ENCODE data around the gene PGM2.

Gene PGM2

GRCh38 chr4:37902212-37902611, 75.7 kb downstream of the PGM2 start:
- no peak overlapping the region for H3K4me3 ChIP-seq (ENCODE audit: control insufficient read depth in 1 of 7, extremely low read depth in 1 of 7, insufficient read depth in 4 of 7, low read depth in 2 of 7, low read length in 6 of 7)
- peaks cover 0 to 4% (median under 1%) of the 10 kb centered on the region in 4 experiments for H3K36me3 ChIP-seq (ENCODE audit: control insufficient read depth in 4 of 4, insufficient read depth in 4 of 4, low read length in 3 of 4)
- DNase-seq: no peak
- no peaks in the 10 kb centered on the region for H3K27me3 ChIP-seq (replicated peaks in 2 of 5; ENCODE audit: control insufficient read depth in 4 of 5, insufficient read depth in 5 of 5, low read length in 4 of 5)
- ChIA-PET POLR2A (no interaction called here), CTCF (interaction anchor here (1.1 kb wide), 1 partner anchor 11 kb away, joined by 3 read pairs; no protein-coding TSS in a partner anchor)
- H3K4me1 ChIP-seq (ENCODE audit: control extremely low read depth in 1 of 4, control insufficient read depth in 4 of 4, insufficient read depth in 4 of 4, low read length in 3 of 4): peaks cover 0 to 2% (median under 1%) of the 10 kb centered on the region in 4 experiments
- no peaks in the 10 kb centered on the region for H3K9me3 ChIP-seq (ENCODE audit: control extremely low read depth in 1 of 5, control insufficient read depth in 4 of 5, insufficient read depth in 2 of 5, low read depth in 1 of 5, low read length in 4 of 5)
- WGBS (ENCODE audit: insufficient coverage): 91% methylated on average over 7 of the region's 7 CpGs
- H3K27ac ChIP-seq (ENCODE audit: insufficient read depth in 1 of 2, low read depth in 1 of 2, low read length in 2 of 2, poor library complexity in 1 of 2, severe bottlenecking in 2 of 2): no peak overlapping the region

DNA sequence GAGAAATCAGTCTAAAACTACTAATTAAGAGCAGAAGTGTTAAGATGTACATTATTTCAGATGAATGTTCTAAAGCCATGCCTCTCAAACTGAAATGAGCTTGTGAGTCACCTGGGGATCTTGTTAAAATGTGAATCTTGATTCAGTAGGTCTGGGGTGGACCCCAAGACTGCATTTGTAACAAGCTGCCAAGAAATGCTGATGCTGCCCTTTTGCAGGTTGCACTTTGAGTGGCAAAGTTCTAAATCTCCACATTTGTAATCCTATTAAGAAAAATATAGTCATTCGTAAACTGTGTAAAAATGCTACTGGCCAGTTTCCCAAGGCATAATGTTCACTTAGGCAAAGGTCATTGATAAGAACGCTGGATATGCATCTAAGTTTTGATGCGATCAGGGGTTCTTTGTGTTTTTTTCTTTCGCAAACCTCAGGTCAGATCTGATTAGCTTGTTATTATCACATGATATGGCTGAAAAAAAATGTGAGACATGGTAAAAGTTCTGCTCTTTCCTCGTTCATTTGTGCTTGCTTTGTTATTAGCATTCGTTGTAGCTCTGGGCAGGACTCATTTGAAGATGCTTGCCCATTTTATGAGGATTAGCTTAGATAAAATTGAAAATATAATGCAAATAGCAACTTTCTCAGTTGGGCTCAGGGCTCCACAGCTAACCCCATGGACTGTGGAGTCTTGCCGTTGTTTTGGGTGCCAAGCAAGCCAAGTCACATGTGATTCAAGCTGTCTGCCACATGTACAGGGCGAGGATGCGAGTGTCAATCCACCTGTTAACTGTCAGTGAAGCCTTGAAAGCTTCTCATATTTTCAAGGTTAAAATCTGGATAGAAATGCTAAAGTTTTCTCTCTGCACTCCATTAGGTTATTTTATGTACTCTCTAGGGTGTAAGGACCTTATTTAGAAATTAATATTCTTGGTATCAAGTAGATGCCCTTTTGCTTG, 76.5 kb downstream of the PGM2 start:
- WGBS (ENCODE audit: insufficient coverage): 99% methylated on average over 7 of the region's 9 CpGs
- Histone ChIP-seq H3K4me3 (ENCODE audit: control insufficient read depth in 1 of 7, extremely low read depth in 1 of 7, insufficient read depth in 4 of 7, low read depth in 2 of 7, low read length in 6 of 7) (no peak overlapping the region), H3K9me3 (ENCODE audit: control extremely low read depth in 1 of 5, control insufficient read depth in 4 of 5, insufficient read depth in 2 of 5, low read depth in 1 of 5, low read length in 4 of 5) (no peaks in the 10 kb centered on the region), H3K27ac (ENCODE audit: insufficient read depth in 1 of 2, low read depth in 1 of 2, low read length in 2 of 2, poor library complexity in 1 of 2, severe bottlenecking in 2 of 2) (no peak overlapping the region), H3K4me1 (ENCODE audit: control extremely low read depth in 1 of 4, control insufficient read depth in 4 of 4, insufficient read depth in 4 of 4, low read length in 3 of 4) (peaks cover 0 to 2% (median under 1%) of the 10 kb centered on the region in 4 experiments), H3K36me3 (ENCODE audit: control insufficient read depth in 4 of 4, insufficient read depth in 4 of 4, low read length in 3 of 4) (peaks cover 0 to 4% (median under 1%) of the 10 kb centered on the region in 4 experiments), H3K27me3 (replicated peaks in 2 of 5; ENCODE audit: control insufficient read depth in 4 of 5, insufficient read depth in 5 of 5, low read length in 4 of 5) (no peaks in the 10 kb centered on the region)
- POLR2A ChIA-PET: interaction anchor here (0.6 kb wide), 1 partner anchor 398 kb away, joined by 3 read pairs; no protein-coding TSS in a partner anchor
- no peak for DNase-seq
- CTCF ChIA-PET: interaction anchor here (1.1 to 1.2 kb wide), 2 partner anchors 9 to 10 kb away, joined by 3 to 4 read pairs; no protein-coding TSS in a partner anchor

- H3K27me3 ChIP-seq (replicated peaks in 2 of 5; ENCODE audit: control insufficient read depth in 4 of 5, insufficient read depth in 5 of 5, low read length in 4 of 5): no peaks in the 10 kb centered on the region
- H3K9me3 ChIP-seq (ENCODE audit: control extremely low read depth in 1 of 5, control insufficient read depth in 4 of 5, insufficient read depth in 2 of 5, low read depth in 1 of 5, low read length in 4 of 5): no peaks in the 10 kb centered on the region
- no peak for DNase-seq
- WGBS (ENCODE audit: insufficient coverage): 100% methylated on average over 2 of the region's 3 CpGs
- POLR2A ChIA-PET: no interaction called here
- no peak overlapping the region for H3K27ac ChIP-seq (ENCODE audit: insufficient read depth in 1 of 2, low read depth in 1 of 2, low read length in 2 of 2, poor library complexity in 1 of 2, severe bottlenecking in 2 of 2)
- H3K4me3 ChIP-seq (ENCODE audit: control insufficient read depth in 1 of 7, extremely low read depth in 1 of 7, insufficient read depth in 4 of 7, low read depth in 2 of 7, low read length in 6 of 7): no peak overlapping the region
- CTCF ChIA-PET: interaction anchor here (1.2 kb wide), 1 partner anchor 10 kb away, joined by 4 read pairs; no protein-coding TSS in a partner anchor
- H3K36me3 ChIP-seq (ENCODE audit: control insufficient read depth in 4 of 4, insufficient read depth in 4 of 4, low read length in 3 of 4): peaks cover 0 to 4% (median under 1%) of the 10 kb centered on the region in 4 experiments
- H3K4me1 ChIP-seq (ENCODE audit: control extremely low read depth in 1 of 4, control insufficient read depth in 4 of 4, insufficient read depth in 4 of 4, low read length in 3 of 4): peaks cover 0 to 6% (median 1%) of the 10 kb centered on the region in 4 experiments
Observed at GRCh38 chr4:37903901-37904300, 77.4 kb downstream of the PGM2 start.

DNA sequence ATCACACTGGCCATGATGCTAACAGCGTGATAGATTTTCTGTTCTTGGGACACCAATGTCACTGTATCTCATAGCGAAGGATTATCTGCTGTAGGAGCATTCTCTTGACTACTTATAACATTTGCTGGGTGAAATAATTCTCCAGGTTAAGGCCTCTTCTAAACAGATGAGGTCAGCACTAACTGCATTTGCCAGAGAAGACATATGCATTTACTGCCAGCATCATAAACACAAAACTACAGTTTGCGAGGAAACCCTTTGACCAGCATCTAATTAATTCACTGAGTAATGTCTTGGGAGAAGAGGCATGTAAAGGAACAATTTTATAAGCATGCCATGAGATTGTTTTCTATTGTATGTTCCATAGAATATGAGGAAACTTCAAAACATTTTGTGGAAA, 78.3 kb downstream of the PGM2 start:
- POLR2A ChIA-PET: no interaction called here
- Histone ChIP-seq H3K27ac (ENCODE audit: insufficient read depth in 1 of 2, low read depth in 1 of 2, low read length in 2 of 2, poor library complexity in 1 of 2, severe bottlenecking in 2 of 2) (no peak overlapping the region), H3K27me3 (replicated peaks in 2 of 5; ENCODE audit: control insufficient read depth in 4 of 5, insufficient read depth in 5 of 5, low read length in 4 of 5) (no peaks in the 10 kb centered on the region), H3K4me1 (ENCODE audit: control extremely low read depth in 1 of 4, control insufficient read depth in 4 of 4, insufficient read depth in 4 of 4, low read length in 3 of 4) (peaks cover 0 to 6% (median 1%) of the 10 kb centered on the region in 4 experiments), H3K36me3 (ENCODE audit: control insufficient read depth in 4 of 4, insufficient read depth in 4 of 4, low read length in 3 of 4) (peaks cover 0 to 4% (median under 1%) of the 10 kb centered on the region in 4 experiments), H3K9me3 (ENCODE audit: control extremely low read depth in 1 of 5, control insufficient read depth in 4 of 5, insufficient read depth in 2 of 5, low read depth in 1 of 5, low read length in 4 of 5) (no peaks in the 10 kb centered on the region), H3K4me3 (ENCODE audit: control insufficient read depth in 1 of 7, extremely low read depth in 1 of 7, insufficient read depth in 4 of 7, low read depth in 2 of 7, low read length in 6 of 7) (no peak overlapping the region)
- no peak for DNase-seq
- CTCF ChIA-PET: interaction anchor here (1.0 kb wide), 1 partner anchor 114 kb away, joined by 4 read pairs; no protein-coding TSS in a partner anchor
- WGBS (ENCODE audit: insufficient coverage): 100% methylated on average over 2 of the region's 3 CpGs

DNA sequence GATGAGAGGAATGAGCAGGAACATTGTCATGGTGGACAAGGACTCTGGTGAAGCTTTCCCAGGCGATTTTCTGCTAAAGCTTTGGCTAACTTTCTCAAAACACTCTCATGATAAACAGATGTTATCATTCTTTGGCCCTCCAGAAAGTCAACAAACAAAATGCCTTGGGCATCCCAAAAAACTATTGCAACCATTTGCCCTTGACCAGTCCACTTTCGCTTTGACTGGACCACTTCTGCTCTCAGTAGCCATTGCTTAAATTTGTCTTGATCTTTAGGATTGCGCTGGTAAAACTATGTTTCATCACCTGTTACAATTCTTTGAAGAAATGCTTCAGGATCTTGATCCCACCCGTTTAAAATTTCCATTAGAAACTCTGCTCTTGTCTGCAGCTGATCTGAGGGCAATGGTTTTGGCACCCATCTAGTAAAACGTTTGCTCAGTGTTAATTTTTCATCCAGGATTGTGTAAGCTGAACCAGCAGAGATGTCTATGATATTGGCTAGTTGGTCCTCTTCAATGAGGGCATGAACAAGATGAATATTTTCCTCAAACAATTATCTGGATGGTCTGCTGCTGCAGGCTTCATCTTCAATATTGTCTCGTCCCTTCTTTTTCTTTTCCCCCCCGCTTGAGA, 79.2 kb downstream of the PGM2 start:
- H3K27ac ChIP-seq (ENCODE audit: insufficient read depth in 1 of 2, low read depth in 1 of 2, low read length in 2 of 2, poor library complexity in 1 of 2, severe bottlenecking in 2 of 2): no peak overlapping the region
- H3K36me3 ChIP-seq (ENCODE audit: control insufficient read depth in 4 of 4, insufficient read depth in 4 of 4, low read length in 3 of 4): peaks cover 0 to 4% (median under 1%) of the 10 kb centered on the region in 4 experiments
- H3K9me3 ChIP-seq (ENCODE audit: control extremely low read depth in 1 of 5, control insufficient read depth in 4 of 5, insufficient read depth in 2 of 5, low read depth in 1 of 5, low read length in 4 of 5): no peaks in the 10 kb centered on the region
- no peak for DNase-seq
- no peak overlapping the region for H3K4me3 ChIP-seq (ENCODE audit: control insufficient read depth in 1 of 7, extremely low read depth in 1 of 7, insufficient read depth in 4 of 7, low read depth in 2 of 7, low read length in 6 of 7)
- H3K4me1 ChIP-seq (ENCODE audit: control extremely low read depth in 1 of 4, control insufficient read depth in 4 of 4, insufficient read depth in 4 of 4, low read length in 3 of 4): peaks cover 0 to 6% (median 1%) of the 10 kb centered on the region in 4 experiments
- 90% methylated on average over 7 of the region's 7 CpGs for WGBS (ENCODE audit: insufficient coverage)
- CTCF ChIA-PET: interaction anchor here (1.0 kb wide), 1 partner anchor 113 kb away, joined by 4 read pairs; no protein-coding TSS in a partner anchor
- POLR2A ChIA-PET: no interaction called here
- no peaks in the 10 kb centered on the region for H3K27me3 ChIP-seq (replicated peaks in 2 of 5; ENCODE audit: control insufficient read depth in 4 of 5, insufficient read depth in 5 of 5, low read length in 4 of 5)

DNA sequence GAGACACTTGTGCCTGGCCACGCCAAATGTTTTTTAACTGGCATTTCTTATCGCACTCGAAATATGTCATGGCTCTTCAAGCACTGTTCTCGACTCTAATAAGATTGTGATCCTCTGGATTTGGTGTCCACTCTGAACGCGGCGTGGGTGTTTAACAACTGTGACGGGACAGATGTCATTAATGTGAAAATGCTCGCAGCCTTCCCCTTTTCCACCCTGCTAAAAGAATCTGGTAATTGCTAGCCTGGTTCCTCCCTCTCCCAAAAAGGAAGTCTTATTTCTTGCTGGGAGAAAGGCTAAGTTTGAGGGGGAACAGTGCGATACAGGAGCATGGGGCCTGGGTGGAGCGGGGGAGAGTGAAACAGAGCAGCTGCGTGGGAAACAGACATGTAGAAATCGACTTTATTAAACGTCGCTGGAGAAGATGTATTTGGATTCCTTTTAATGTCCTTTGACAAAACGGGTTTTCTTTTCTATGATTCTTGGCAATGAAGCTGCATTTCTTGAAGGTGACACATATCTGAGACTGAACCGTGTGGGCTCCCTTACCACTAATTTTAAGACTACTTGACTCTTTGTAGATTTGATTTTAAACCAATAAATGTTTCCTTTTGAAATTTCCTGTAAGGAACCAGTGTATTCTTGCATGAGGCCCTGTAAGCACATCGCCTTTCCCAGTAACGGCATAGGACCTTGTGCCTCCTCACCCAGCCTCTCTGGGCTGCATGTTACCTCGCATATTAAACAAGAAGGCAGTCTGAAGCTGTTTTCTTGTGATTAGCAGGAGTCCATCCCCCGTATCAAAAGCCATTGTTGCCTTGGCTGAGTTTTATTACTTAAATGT, 82.2 kb downstream of the PGM2 start:
- ChIA-PET CTCF (no interaction called here), POLR2A (no interaction called here)
- no peak for DNase-seq
- Histone ChIP-seq H3K9me3 (ENCODE audit: control extremely low read depth in 1 of 5, control insufficient read depth in 4 of 5, insufficient read depth in 2 of 5, low read depth in 1 of 5, low read length in 4 of 5) (no peaks in the 10 kb centered on the region), H3K27me3 (replicated peaks in 2 of 5; ENCODE audit: control insufficient read depth in 4 of 5, insufficient read depth in 5 of 5, low read length in 4 of 5) (no peaks in the 10 kb centered on the region), H3K36me3 (ENCODE audit: control insufficient read depth in 4 of 4, insufficient read depth in 4 of 4, low read length in 3 of 4) (peaks cover 0 to 3% (median under 1%) of the 10 kb centered on the region in 4 experiments), H3K27ac (ENCODE audit: insufficient read depth in 1 of 2, low read depth in 1 of 2, low read length in 2 of 2, poor library complexity in 1 of 2, severe bottlenecking in 2 of 2) (no peak overlapping the region), H3K4me3 (ENCODE audit: control insufficient read depth in 1 of 7, extremely low read depth in 1 of 7, insufficient read depth in 4 of 7, low read depth in 2 of 7, low read length in 6 of 7) (no peak overlapping the region), H3K4me1 (ENCODE audit: control extremely low read depth in 1 of 4, control insufficient read depth in 4 of 4, insufficient read depth in 4 of 4, low read length in 3 of 4) (peaks cover 0 to 4% (median 0%) of the 10 kb centered on the region in 4 experiments)
- WGBS (ENCODE audit: insufficient coverage): 93% methylated on average over 19 of the region's 21 CpGs

Data from common myeloid progenitor, CD34-positive (primary cell).